B cell (primary cell): ENCODE data around the gene RDH13.

Experiments used
- CTCF ChIP-seq: fragments of 200-600 bp; IDR thresholded peaks from one replicate; pipeline ENCODE4 v1.8.0; 2022; ENCODE audit warnings: antibody characterized with exemption, mild to moderate bottlenecking
- EZH2 ChIP-seq: IDR thresholded peaks from 2 replicates; pipeline ENCODE4 v1.6.1; 2012; ENCODE audit warnings: borderline replicate concordance, low read depth, mild to moderate bottlenecking, moderate library complexity, low read length; ENCODE audit not compliant: insufficient read depth, poor library complexity, severe bottlenecking

- TF ChIP-seq CTCF (no peak), EZH2 (no peak)
Observed at GRCh38 chr19:55018216-55018615, 44.7 kb downstream of the RDH13 start.
